GM13977 (cell line): ENCODE measurements around the gene SLC38A1.
"Not testable (repeated sequence)": the region's sequence is repeated elsewhere in the genome, so short reads cannot be mapped to it uniquely, and the experiment has no call there.

Experiments used
- DNase-seq: peaks from one replicate; pipeline ENCODE4 v3.0.0; 2012; ENCODE audit warnings: low spot score
- CTCF ChIP-seq: IDR thresholded peaks from 2 replicates; pipeline ENCODE4 v1.5.1; 2012; ENCODE audit warnings: mild to moderate bottlenecking, control low read depth; ENCODE audit not compliant: insufficient read depth; ENCODE audit errors: extremely low read depth, missing control alignments
- in situ Hi-C: fragments of 300-500 bp; cut with MboI; formaldehyde crosslinking; loops from one replicate; pipeline ENCODE4 v1.12.0; 2022; ENCODE audit warnings: low sequenced_read_pairs, low pct_unique_long_range_greater_than_20kb, mixed read lengths, inconsistent platforms; ENCODE audit not compliant: unreplicated experiment

SLC38A1 gene

GRCh38 chr12:46298261-46298660 lies 29.4 kb upstream of the SLC38A1 start:
- no peak for DNase-seq
- TF ChIP-seq CTCF = no peak
- in situ Hi-C loops = no loop called here

GRCh38 chr12:46296822-46297221 lies 28.0 kb upstream of the SLC38A1 start:
- no peak for TF ChIP-seq CTCF
- in situ Hi-C loops = no loop called here
- no peak for DNase-seq

GRCh38 chr12:46292754-46293402 lies 24.0 kb upstream of the SLC38A1 start:
- in situ Hi-C loops = no loop called here
- DNase-seq = no peak
- TF ChIP-seq CTCF = no peak

- DNase-seq, in situ Hi-C loops: not testable (repeated sequence)
Measured at GRCh38 chr12:46291953-46292352, 23.1 kb upstream of the SLC38A1 start.

GRCh38 chr12:46285177-46285576 lies 16.3 kb upstream of the SLC38A1 start:
- DNase-seq, in situ Hi-C loops: not testable (repeated sequence)

GRCh38 chr12:46282829-46283228 lies 14.0 kb upstream of the SLC38A1 start:
- DNase-seq = no peak
- in situ Hi-C loops = no loop called here
- TF ChIP-seq CTCF = no peak

- no peak for DNase-seq
- no peak for TF ChIP-seq CTCF
- in situ Hi-C loops = no loop called here
Measured at GRCh38 chr12:46276756-46277155, 7.9 kb upstream of the SLC38A1 start.

GRCh38 chr12:46271863-46272262 lies 3.0 kb upstream of the SLC38A1 start:
- TF ChIP-seq CTCF = no peak
- in situ Hi-C loops = no loop called here
- DNase-seq = no peak
